Epithelial cell of prostate (primary cell): ENCODE data around the gene CLBA1.
"Not testable (repeated sequence)": the region's sequence is repeated elsewhere in the genome, so short reads cannot be mapped to it uniquely, and the experiment has no call there.

Experiments used
- DNase-seq: peaks from one replicate; pipeline ENCODE4 v3.0.0-alpha.2; 2011; ENCODE audit warnings: low read depth, low spot score
- H3K27ac ChIP-seq: fragments of 450-650 bp; 2 replicates; pipeline ENCODE4 v1.5.1; 2017; ENCODE audit warnings: mild to moderate bottlenecking

Gene CLBA1

GRCh38 chr14:104985675-104986486 is at the start of gene CLBA1:
TSS of gene CLBA1 (plus strand) at chr14:104985788. CDS start at chr14:104986432, 644 bp downstream.
- peak within 1 kb of the TSS; percentile 59 for H3K27ac ChIP-seq
- no peak for DNase-seq

- H3K27ac ChIP-seq = peak overlapping the region; percentile 4
- no peak for DNase-seq
These were observed 49.6 kb upstream of the CLBA1 start for GRCh38 chr14:104935955-104936354.

GRCh38 chr14:104936361-104937155 is 49.0 kb upstream of the CLBA1 start:
- DNase-seq = no peak
- H3K27ac ChIP-seq = peak overlapping the region; percentile 4

GRCh38 chr14:104937161-104937560 is 48.4 kb upstream of the CLBA1 start:
- H3K27ac ChIP-seq = no peak overlapping the region
- no peak for DNase-seq

GRCh38 chr14:104937694-104938365 is 47.8 kb upstream of the CLBA1 start:
- no peak for DNase-seq

GRCh38 chr14:104938436-104938835 is 47.2 kb upstream of the CLBA1 start:
- DNase-seq = no peak
- no peak overlapping the region for H3K27ac ChIP-seq

More at GRCh38 chr14:104937694-104938365, 47.8 kb upstream of the CLBA1 start:
- H3K27ac ChIP-seq = no peak overlapping the region

GRCh38 chr14:104938960-104939359 is 46.6 kb upstream of the CLBA1 start:
- no peak overlapping the region for H3K27ac ChIP-seq
- DNase-seq = no peak

- no peak for DNase-seq
- H3K27ac ChIP-seq = no peak overlapping the region
These were observed 45.8 kb upstream of the CLBA1 start for GRCh38 chr14:104939666-104940410.

GRCh38 chr14:104940526-104941150 is 45.0 kb upstream of the CLBA1 start:
- no peak for DNase-seq
- no peak overlapping the region for H3K27ac ChIP-seq

- no peak overlapping the region for H3K27ac ChIP-seq
- DNase-seq = no peak
These were observed 43.9 kb upstream of the CLBA1 start for GRCh38 chr14:104941508-104942365.

- no peak overlapping the region for H3K27ac ChIP-seq
- no peak for DNase-seq
These were observed 43.0 kb upstream of the CLBA1 start for GRCh38 chr14:104942586-104942985.

GRCh38 chr14:104943216-104944015 is 42.2 kb upstream of the CLBA1 start:
- not testable (repeated sequence) for DNase-seq, H3K27ac ChIP-seq

- H3K27ac ChIP-seq, DNase-seq: not testable (repeated sequence)
These were observed 41.6 kb upstream of the CLBA1 start for GRCh38 chr14:104944016-104944308.

GRCh38 chr14:104944436-104945205 is 41.0 kb upstream of the CLBA1 start:
- not testable (repeated sequence) for DNase-seq, H3K27ac ChIP-seq

- not testable (repeated sequence) for H3K27ac ChIP-seq, DNase-seq
These were observed 40.3 kb upstream of the CLBA1 start for GRCh38 chr14:104945266-104945665.

GRCh38 chr14:104945986-104946965 is 39.3 kb upstream of the CLBA1 start:
- H3K27ac ChIP-seq, DNase-seq: not testable (repeated sequence)
